ENCODE data around the gene CDK5. TPM values are rescaled to one million over a fixed set of nuclear protein-coding genes. Genes with fewer than 3 reads are reported as not detected.
A peak's percentile ranks its signal among the peaks of the same experiment; 100 is the strongest.

CDK5 gene
- total and polyA plus RNA-seq, 10 of the 15 experiments (the other 5 are each of a cell fraction or from before 2014, with no cell fraction given), result 1.5 to 33.4 (median 21.6) TPM

- TF ChIP-seq ASH2L (IDR thresholded peaks at IDR 0.05; ENCODE audit: borderline replicate concordance, low read depth) (no peak), BACH1 (IDR thresholded peaks at IDR 0.05; ENCODE audit: borderline replicate concordance) (no peak), PML (IDR thresholded peaks at IDR 0.05; ENCODE audit: low read length) (no peak), CREM (IDR thresholded peaks at IDR 0.05; ENCODE audit: low read depth) (no peak), NFYA (IDR thresholded peaks at IDR 0.05; ENCODE audit: borderline replicate concordance, low read depth, low read length) (no peak), NR2C2 (IDR thresholded peaks at IDR 0.05; ENCODE audit: borderline replicate concordance, control insufficient read depth, insufficient read length, low read depth) (no peak)
Observed at GRCh38 chr7:151099486-151100211, 42.0 kb upstream of the CDK5 start (continued).

- Histone ChIP-seq H2AFZ (ENCODE audit: control insufficient read depth, low read depth, low read length) (no peak overlapping the region), H4K20me1 (ENCODE audit: control insufficient read depth, insufficient read depth) (no peaks in the 10 kb centered on the region; the same call in 1 of the 2 replicates), H3K36me3 (ENCODE audit: control insufficient read depth in 2 of 2, insufficient read depth in 2 of 2, low read length in 1 of 2) (peaks cover 0 to 7% of the 10 kb centered on the region in 2 experiments; a peak in 3 of 4 replicates), H3K4me2 (ENCODE audit: control insufficient read depth, insufficient read depth) (no peak overlapping the region), H3K9me3 (replicated peaks; ENCODE audit: control insufficient read depth, insufficient read depth, low read length) (no peaks in the 10 kb centered on the region), H3K27me3 (replicated peaks in 1 of 2; ENCODE audit: control insufficient read depth in 2 of 2, insufficient read depth in 2 of 2, low read length in 1 of 2) (no peaks in the 10 kb centered on the region), H3K9ac (ENCODE audit: control insufficient read depth, insufficient read depth, low read length) (no peak overlapping the region), H3K4me1 (ENCODE audit: control insufficient read depth, insufficient read depth, low read length) (no peaks in the 10 kb centered on the region; the same call in 1 of the 2 replicates), H3K79me2 (ENCODE audit: control insufficient read depth, insufficient read depth, low read length) (peaks cover 44% of the 10 kb centered on the region), H3K27ac (ENCODE audit: control insufficient read depth, insufficient read depth) (no peak overlapping the region), H3K4me3 (no peak overlapping the region)
- TF ChIP-seq BCLAF1 (IDR thresholded peaks at IDR 0.05) (no peak), RUNX3 (IDR thresholded peaks at IDR 0.05; ENCODE audit: low read length) (no peak), HSF1 (IDR thresholded peaks at IDR 0.05; ENCODE audit: low read depth, low read length) (peak; percentile 84; the same call in 1 of the 2 replicates), SMAD1 (IDR thresholded peaks at IDR 0.05; ENCODE audit: low read depth, partially characterized antibody) (no peak)
- ChIA-PET CTCF (interaction anchor here (0.6 to 1.7 kb wide), 2 partner anchors 15 to 207 kb away, joined by 3 to 6 read pairs; no protein-coding TSS in a partner anchor), RAD21 (ENCODE audit: unreplicated experiment) (no interaction called here), POLR2A (no interaction called here), SMC1A (ENCODE audit: uncharacterized antibody, unreplicated experiment) (interaction anchor here (1.0 kb wide), 1 partner anchor 314 kb away, joined by 3 read pairs; no protein-coding TSS in a partner anchor)
- FAIRE-seq, result no peak
- in situ Hi-C loops (cut with MboI) (no loop called here), intact Hi-C loops (cut with micrococcal nuclease; ENCODE audit: unreplicated experiment) (no loop called here)
- no peak for ATAC-seq
- 86% methylated on average over 17 of the region's 17 CpGs for WGBS (ENCODE audit: insufficient coverage, insufficient replicate concordance, low lambda C conversion rate, missing lambda C conversion rate)
- no peak for DNase-seq (ENCODE audit: low read depth, low spot score)
- BruUV-seq (replicated peaks), result no TSS peak
Observed at GRCh38 chr7:151095828-151096475, 38.3 kb upstream of the CDK5 start.
